Transverse colon (tissue), 4 donors: ENCODE measurements around the gene UBE2E2. TPM values are rescaled to one million over a fixed set of nuclear protein-coding genes. Genes with fewer than 3 reads are reported as not detected.

ENCODE experiments used
- DNase-seq: peaks from one replicate; pipeline ENCODE4 v3.0.0-alpha.2; 2019
- H3K27ac ChIP-seq, 4 donors: fragments of 200-600 bp; sonication (generic); 2 replicates each; pipeline ENCODE4 v1.5.1; 2016 to 2018; ENCODE audit warnings: inconsistent platforms in 4 of 4
- H3K27me3 ChIP-seq: fragments of 200-600 bp; sonication (generic); 2 replicates; pipeline ENCODE4 v1.5.1; 2017; ENCODE audit warnings: inconsistent platforms
- H3K36me3 ChIP-seq, 4 donors: fragments of 200-600 bp; sonication (generic); 2 replicates each; pipeline ENCODE4 v1.5.1; 2017 to 2019; ENCODE audit warnings: inconsistent platforms in 4 of 4
- H3K4me1 ChIP-seq, 4 donors: fragments of 200-600 bp; sonication (generic); 2 replicates each; pipeline ENCODE4 v1.5.1; 2017 to 2020; ENCODE audit warnings: inconsistent platforms in 4 of 4
- H3K4me3 ChIP-seq, 4 donors: fragments of 200-600 bp; sonication (generic); 1 replicate in 1 of 4; 2 replicates in 3 of 4; pipeline versions ENCODE4 v1.5.1 to v1.6.1; 2017 to 2019; ENCODE audit warnings: inconsistent platforms in 4 of 4
- H3K9me3 ChIP-seq, 2 donors: fragments of 200-600 bp; sonication (generic); 2 replicates each; pipeline ENCODE4 v1.5.1; 2017 to 2019; ENCODE audit warnings: inconsistent platforms in 2 of 2
- EP300 ChIP-seq: sonication (generic); formaldehyde crosslinking; IDR thresholded peaks from one replicate; pipeline ENCODE4 v1.6.1; 2017; ENCODE audit warnings: antibody characterized with exemption, low read depth
- POLR2A ChIP-seq: fragments of 450-650 bp; IDR thresholded peaks from one replicate; pipeline ENCODE4 v1.6.1; 2016; ENCODE audit warnings: antibody characterized with exemption, mild to moderate bottlenecking, moderate library complexity
- POLR2AphosphoS5 ChIP-seq, 3 donors: sonication (generic); formaldehyde crosslinking; IDR thresholded peaks; one replicate each; pipeline ENCODE4 v1.6.1; 2016; ENCODE audit warnings: antibody characterized with exemption in 3 of 3
- WGBS, 2 donors: methylation state at CpG; one replicate each; pipeline ENCODE4 v1.1.5; 2018; ENCODE audit warnings: low coverage in 1 of 2; 5-methylcytosine and 5-hydroxymethylcytosine counted together
- in situ Hi-C, 4 donors: fragments of 200-750 bp; cut with MboI; loops; one replicate each; pipeline versions ENCODE4 v1.15.0 to v1.15.1; 2017; ENCODE audit warnings: low sequenced_read_pairs in 3 of 4, low pct_ligation_motif_present in 1 of 4, low pct_unique_long_range_greater_than_20kb in 1 of 4
- intact Hi-C: fragments of 100-400 bp; cut with DNase I; formaldehyde crosslinking; loops from one replicate; pipeline ENCODE4 v1.15.1; 2023; ENCODE audit warnings: low total_unique reads
- total RNA-seq, 4 donors: library from RNA; depleted of rRNA; stranded (reverse); fragments of >200 nt; gene quantifications; one replicate each; pipeline ENCODE4 v1.1.0, GENCODE V29; 2016
- TF ChIP-seq, protein P1 (sequence below), 5 experiments: fragments of 200-600 bp in 3 of 5; fragments of 450-650 bp in 2 of 5; sonication (generic) in 3 of 5; IDR thresholded peaks; 1 replicate in 2 of 5; 2 replicates in 3 of 5; pipeline ENCODE4 v1.5.1; 2016 to 2017; ENCODE audit warnings: antibody characterized with exemption in 5 of 5, inconsistent platforms in 3 of 5, mild to moderate bottlenecking in 2 of 5, moderate library complexity in 1 of 5

Gene UBE2E2
- total RNA-seq, 4 donors from 2014 or later = 5.4 to 133 (median 7.6) TPM

DNA sequence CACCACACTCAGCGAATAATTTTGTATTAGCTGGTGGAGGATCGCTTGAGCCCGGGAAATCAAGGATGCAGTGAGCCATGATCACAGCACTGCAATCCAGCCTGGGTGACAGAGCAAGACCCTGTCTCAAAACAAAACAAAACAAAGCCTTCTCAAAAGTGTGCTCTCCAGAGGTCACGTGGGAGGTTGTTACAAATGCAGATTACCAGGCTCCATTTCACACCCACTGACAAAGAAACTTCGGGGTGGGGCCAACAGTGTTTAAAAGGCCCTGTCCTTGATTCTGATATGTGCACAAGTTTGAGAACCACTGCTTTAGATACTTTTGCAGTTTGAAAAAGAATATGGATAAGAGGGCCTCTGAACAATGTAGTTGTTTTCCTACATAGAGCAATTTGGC lies 80.5 kb downstream of the UBE2E2 start:
- no peak overlapping the region for H3K27ac ChIP-seq
- in situ Hi-C loops = no loop called here
- intact Hi-C loops = no loop called here
- TF ChIP-seq, protein P1, sequence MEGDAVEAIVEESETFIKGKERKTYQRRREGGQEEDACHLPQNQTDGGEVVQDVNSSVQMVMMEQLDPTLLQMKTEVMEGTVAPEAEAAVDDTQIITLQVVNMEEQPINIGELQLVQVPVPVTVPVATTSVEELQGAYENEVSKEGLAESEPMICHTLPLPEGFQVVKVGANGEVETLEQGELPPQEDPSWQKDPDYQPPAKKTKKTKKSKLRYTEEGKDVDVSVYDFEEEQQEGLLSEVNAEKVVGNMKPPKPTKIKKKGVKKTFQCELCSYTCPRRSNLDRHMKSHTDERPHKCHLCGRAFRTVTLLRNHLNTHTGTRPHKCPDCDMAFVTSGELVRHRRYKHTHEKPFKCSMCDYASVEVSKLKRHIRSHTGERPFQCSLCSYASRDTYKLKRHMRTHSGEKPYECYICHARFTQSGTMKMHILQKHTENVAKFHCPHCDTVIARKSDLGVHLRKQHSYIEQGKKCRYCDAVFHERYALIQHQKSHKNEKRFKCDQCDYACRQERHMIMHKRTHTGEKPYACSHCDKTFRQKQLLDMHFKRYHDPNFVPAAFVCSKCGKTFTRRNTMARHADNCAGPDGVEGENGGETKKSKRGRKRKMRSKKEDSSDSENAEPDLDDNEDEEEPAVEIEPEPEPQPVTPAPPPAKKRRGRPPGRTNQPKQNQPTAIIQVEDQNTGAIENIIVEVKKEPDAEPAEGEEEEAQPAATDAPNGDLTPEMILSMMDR (IDR thresholded peaks at IDR 0.05) = no peak
- no peak for TF ChIP-seq POLR2AphosphoS5 (IDR thresholded peaks at IDR 0.05)
- TF ChIP-seq POLR2A = no peak
- H3K4me3 ChIP-seq = no peak overlapping the region
- peaks cover 0 to 14% of the 10 kb centered on the region in 2 donors for H3K9me3 ChIP-seq
- no peaks in the 10 kb centered on the region for H3K36me3 ChIP-seq
- H3K4me1 ChIP-seq = no peaks in the 10 kb centered on the region
- H3K27me3 ChIP-seq = no peaks in the 10 kb centered on the region
- 90% methylated on average over 5 of the region's 5 CpGs; no CpG with 5 or more reads in 1 of the 2 donors for WGBS, 2 donors
- no peak for DNase-seq

DNA sequence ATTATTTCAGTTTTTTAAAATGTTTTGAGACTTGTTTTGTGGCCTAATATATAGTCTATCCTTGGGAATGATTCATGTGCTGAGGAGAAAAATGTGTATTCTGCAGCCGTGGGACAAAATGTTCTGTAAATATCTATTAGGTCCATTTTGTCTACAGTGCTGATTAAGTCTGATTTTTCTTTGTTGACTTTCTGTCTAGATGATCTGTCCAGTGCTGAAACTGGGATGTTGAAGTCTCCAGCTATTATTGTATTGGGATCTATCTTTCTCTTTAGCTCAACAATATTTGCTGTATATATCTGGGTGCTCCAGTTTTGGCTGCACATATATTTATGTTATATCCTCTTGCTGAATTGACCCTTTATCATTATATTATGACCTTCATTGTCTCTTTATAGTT lies 85.2 kb downstream of the UBE2E2 start:
- WGBS, 2 donors = 63 to 81% methylated on average over 1 of the region's 1 CpG
- no peaks in the 10 kb centered on the region for H3K27me3 ChIP-seq
- H3K9me3 ChIP-seq = peaks cover 0 to 14% of the 10 kb centered on the region in 2 donors
- in situ Hi-C loops = no loop called here
- intact Hi-C loops = no loop called here
- H3K36me3 ChIP-seq = no peaks in the 10 kb centered on the region
- no peak for DNase-seq
- TF ChIP-seq POLR2AphosphoS5 (IDR thresholded peaks at IDR 0.05) (no peak), POLR2A (no peak), EP300 (no peak)
- TF ChIP-seq, protein P1 (IDR thresholded peaks at IDR 0.05) = no peak
- H3K27ac ChIP-seq = no peak overlapping the region
- H3K4me1 ChIP-seq = no peaks in the 10 kb centered on the region
- H3K4me3 ChIP-seq = no peak overlapping the region

DNA sequence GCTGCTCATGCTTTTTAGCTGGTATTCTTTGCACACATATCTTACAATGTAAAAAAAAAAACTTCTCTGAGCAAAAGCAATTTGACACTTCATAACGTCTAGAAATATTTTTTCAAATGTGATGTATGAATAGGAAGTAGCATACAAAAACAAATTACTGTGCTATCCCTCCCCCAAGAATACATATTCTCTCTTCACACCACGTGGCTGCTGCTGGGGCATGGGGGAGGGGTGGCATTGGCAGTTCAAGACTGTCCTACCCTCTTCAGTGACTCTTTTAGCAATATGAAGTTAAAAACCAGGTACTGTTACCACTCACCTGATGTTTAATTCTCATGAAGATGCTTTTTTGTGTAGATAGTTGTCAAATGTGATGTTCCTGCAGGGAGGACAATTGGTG lies 85.6 kb downstream of the UBE2E2 start:
- Histone ChIP-seq H3K4me3 (no peak overlapping the region), H3K9me3 (peaks cover 0 to 14% of the 10 kb centered on the region in 2 donors), H3K27ac (no peak overlapping the region), H3K27me3 (no peaks in the 10 kb centered on the region), H3K36me3 (no peaks in the 10 kb centered on the region), H3K4me1 (no peaks in the 10 kb centered on the region)
- no peak for DNase-seq
- intact Hi-C loops = no loop called here
- in situ Hi-C loops = no loop called here
- 47 to 53% methylated on average over 2 of the region's 2 CpGs for WGBS, 2 donors
- no peak for TF ChIP-seq POLR2AphosphoS5 (IDR thresholded peaks at IDR 0.05)
- TF ChIP-seq, protein P1 (IDR thresholded peaks at IDR 0.05) = no peak
- TF ChIP-seq POLR2A = no peak
- TF ChIP-seq EP300 = no peak

DNA sequence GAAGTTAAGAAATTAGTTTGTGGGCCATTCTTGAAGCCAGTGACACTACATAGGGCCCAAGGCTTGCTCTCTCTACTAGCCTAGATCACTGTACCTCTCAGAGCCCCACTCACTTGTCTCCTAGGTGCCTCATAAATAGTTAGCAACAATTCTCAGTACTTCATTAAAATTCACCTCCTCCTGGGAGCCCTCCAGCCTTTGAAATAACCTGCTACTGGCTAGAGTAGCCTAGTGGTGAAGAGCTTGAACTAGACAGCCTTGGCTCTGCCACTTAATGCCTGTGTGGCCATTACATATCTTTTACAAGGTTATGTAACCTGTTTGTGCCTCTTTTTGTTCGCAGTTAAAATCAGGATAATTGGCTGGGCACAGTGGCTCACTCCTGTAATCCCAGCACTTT lies 89.3 kb downstream of the UBE2E2 start:
- TF ChIP-seq POLR2A = no peak
- TF ChIP-seq EP300 = no peak
- no peak for TF ChIP-seq POLR2AphosphoS5 (IDR thresholded peaks at IDR 0.05)
- TF ChIP-seq, protein P1 (IDR thresholded peaks at IDR 0.05) = no peak
- H3K27me3 ChIP-seq = no peaks in the 10 kb centered on the region
- H3K36me3 ChIP-seq = no peaks in the 10 kb centered on the region
- in situ Hi-C loops (no loop called here), intact Hi-C loops (no loop called here)
- 100% methylated on average over 1 of the region's 1 CpG; no CpG with 5 or more reads in 1 of the 2 donors for WGBS, 2 donors
- no peaks in the 10 kb centered on the region for H3K4me1 ChIP-seq
- H3K4me3 ChIP-seq = no peak overlapping the region
- no peak for DNase-seq
- H3K9me3 ChIP-seq = peaks cover 0 to 3% of the 10 kb centered on the region in 2 donors
- no peak overlapping the region for H3K27ac ChIP-seq
